IMR-90 (cell line): ENCODE results near the gene TTC3. TPM values are rescaled to one million over a fixed set of nuclear protein-coding genes. Genes with fewer than 3 reads are reported as not detected.

Experiments
- ATAC-seq: fragments of 200-7000 bp; cut with Tn5 transposase; 2 replicates; pipeline ENCODE4 v1.9.1; 2020; ENCODE audit warnings: low read depth, mild to moderate bottlenecking, moderate library complexity
- BruUV-seq: library from RNA; stranded (reverse); fragments of 400-500 nt; replicated peaks from 2 replicates; lab custom pipeline; 2021; lab: Mats Ljungman, UMichigan
- CTCF ChIA-PET: fragments of 300-600 bp; formaldehyde crosslinking; extraction: SDS; loops from one replicate; lab custom pipeline; 2021; ENCODE audit warnings: antibody characterized with exemption; lab: Yijun Ruan, JAX
- POLR2A ChIA-PET: fragments of 300-600 bp; sonication (Branson Sonifier 250); formaldehyde crosslinking; loops from one replicate; lab custom pipeline; 2022; ENCODE audit warnings: antibody characterized with exemption; ENCODE audit not compliant: unreplicated experiment; lab: Charles Lee
- DNase-seq: peaks from one replicate; pipeline ENCODE4 v3.0.0; 2013
- H2AFZ ChIP-seq: replicated peaks from 2 replicates; pipeline ENCODE3; 2013; ENCODE audit warnings: low read length, mild to moderate bottlenecking; ENCODE audit not compliant: poor library complexity
- H2AK5ac ChIP-seq: 2 replicates; pipeline ENCODE4 v1.6.1; 2013; ENCODE audit warnings: low read depth, low read length, inconsistent platforms
- H2AK9ac ChIP-seq: replicated peaks from 2 replicates; pipeline ENCODE3; 2013; ENCODE audit warnings: mild to moderate bottlenecking, low read depth, low read length, moderate library complexity; ENCODE audit not compliant: poor library complexity
- H2BK120ac ChIP-seq: 2 replicates; pipeline ENCODE4 v1.6.1; 2013; ENCODE audit warnings: low read depth, low read length, inconsistent platforms
- H2BK15ac ChIP-seq: 3 replicates; pipeline ENCODE4 v1.6.1; 2013; ENCODE audit warnings: low read depth, low read length, inconsistent platforms
- H2BK20ac ChIP-seq: 2 replicates; pipeline ENCODE4 v1.6.1; 2013; ENCODE audit warnings: low read depth, mild to moderate bottlenecking, inconsistent platforms, low read length, moderate library complexity
- H2BK5ac ChIP-seq: 2 replicates; pipeline ENCODE4 v1.6.1; 2013; ENCODE audit warnings: mild to moderate bottlenecking, low read depth, low read length, inconsistent platforms; ENCODE audit not compliant: poor library complexity, severe bottlenecking
- H3K14ac ChIP-seq: replicated peaks from 2 replicates; pipeline ENCODE4 v1.6.1; 2013; ENCODE audit warnings: low read depth, low read length, inconsistent platforms
- H3K18ac ChIP-seq: 2 replicates; pipeline ENCODE4 v1.6.1; 2013; ENCODE audit warnings: low read depth, low read length, control low read depth
- H3K23ac ChIP-seq: 2 replicates; pipeline ENCODE4 v1.6.1; 2013; ENCODE audit warnings: low read depth, low read length, inconsistent platforms
- H3K27ac ChIP-seq: 2 replicates; pipeline ENCODE4 v1.5.1; 2013; ENCODE audit warnings: mild to moderate bottlenecking, control low read depth, low read length; ENCODE audit not compliant: insufficient read depth
- H3K27me3 ChIP-seq: 2 replicates; pipeline ENCODE4 v1.6.1; 2013; ENCODE audit warnings: low read length; ENCODE audit not compliant: control insufficient read depth, insufficient read depth
- H3K36me3 ChIP-seq: 2 replicates; pipeline ENCODE4 v1.6.1; 2013; ENCODE audit warnings: low read length, mixed read lengths; ENCODE audit not compliant: control insufficient read depth, insufficient read depth
- H3K4ac ChIP-seq: 2 replicates; pipeline ENCODE4 v1.6.1; 2013; ENCODE audit warnings: low read depth, low read length, inconsistent platforms
- H3K4me1 ChIP-seq: 2 replicates; pipeline ENCODE4 v1.6.1; 2013; ENCODE audit warnings: low read length, mixed read lengths; ENCODE audit not compliant: control insufficient read depth, insufficient read depth
- H3K4me2 ChIP-seq: 2 replicates; pipeline ENCODE4 v1.6.1; 2013; ENCODE audit warnings: low read depth, mild to moderate bottlenecking, control low read depth, low read length, moderate library complexity
- H3K4me3 ChIP-seq: 2 replicates; pipeline ENCODE4 v1.5.1; 2013; ENCODE audit warnings: low read depth, mild to moderate bottlenecking, control low read depth, low read length, moderate library complexity; ENCODE audit not compliant: insufficient read depth
- H3K56ac ChIP-seq: 2 replicates; pipeline ENCODE4 v1.6.1; 2013; ENCODE audit warnings: low read length, inconsistent platforms; ENCODE audit not compliant: insufficient read depth; ENCODE audit errors: extremely low read depth
- H3K79me1 ChIP-seq, 2 experiments: 2 replicates each; pipeline ENCODE4 v1.6.1; 2013; ENCODE audit warnings: low read length in 2 of 2, inconsistent platforms in 1 of 2, low read depth in 1 of 2
- H3K9ac ChIP-seq: 2 replicates; pipeline ENCODE4 v1.6.1; 2013; ENCODE audit warnings: low read depth, low read length, control low read depth
- H3K9me1 ChIP-seq: 2 replicates; pipeline ENCODE4 v1.6.1; 2013; ENCODE audit warnings: low read length, inconsistent platforms; ENCODE audit not compliant: insufficient read depth
- H3K9me3 ChIP-seq: 2 replicates; pipeline ENCODE4 v1.6.1; 2013; ENCODE audit warnings: low read length; ENCODE audit not compliant: control insufficient read depth, insufficient read depth
- H4K20me1 ChIP-seq: 2 replicates; pipeline ENCODE4 v1.6.1; 2013; ENCODE audit warnings: low read length, inconsistent platforms; ENCODE audit not compliant: insufficient read depth
- H4K5ac ChIP-seq: 2 replicates; pipeline ENCODE4 v1.6.1; 2013; ENCODE audit warnings: mild to moderate bottlenecking, low read depth, low read length, control low read depth
- H4K8ac ChIP-seq, 2 experiments: 2 replicates each; pipeline ENCODE4 v1.6.1; 2013; ENCODE audit warnings: low read depth in 2 of 2, low read length in 2 of 2, control low read depth in 1 of 2, inconsistent platforms in 1 of 2
- H4K91ac ChIP-seq: 2 replicates; pipeline ENCODE4 v1.6.1; 2013; ENCODE audit warnings: low read depth, low read length, inconsistent platforms; ENCODE audit not compliant: insufficient read depth
- BHLHE40 ChIP-seq: fragments of 150-350 bp; IDR thresholded peaks from 2 replicates; pipeline ENCODE4 v1.6.1; 2016; ENCODE audit warnings: mild to moderate bottlenecking, low read depth, low read length
- CEBPB ChIP-seq: IDR thresholded peaks from 2 replicates; pipeline ENCODE4 v1.6.1; 2012; ENCODE audit warnings: low read depth, low read length, improper control_type of control experiment
- FOS ChIP-seq: fragments of 150-350 bp; IDR thresholded peaks from 2 replicates; pipeline ENCODE4 v1.6.1; 2016; ENCODE audit warnings: low read depth, low read length
- NFE2L2 ChIP-seq: fragments of 150-350 bp; IDR thresholded peaks from 2 replicates; pipeline ENCODE4 v1.6.1; 2016; ENCODE audit warnings: low read depth, mild to moderate bottlenecking, low read length
- POLR2A ChIP-seq: IDR thresholded peaks from 2 replicates; pipeline ENCODE4 v1.6.1; 2012; ENCODE audit warnings: mild to moderate bottlenecking, low read depth, low read length
- RFX5 ChIP-seq: IDR thresholded peaks from 2 replicates; pipeline ENCODE4 v1.8.0; 2012; ENCODE audit warnings: low read depth, mild to moderate bottlenecking, low read length, moderate library complexity
- SMC3 ChIP-seq: fragments of 150-350 bp; IDR thresholded peaks from 2 replicates; pipeline ENCODE4 v1.6.1; 2016; ENCODE audit warnings: low read depth, mild to moderate bottlenecking, antibody characterized with exemption, low read length, moderate library complexity
- WGBS, 2 experiments: methylation state at CpG; one replicate each; pipeline versions ENCODE4 v1.1.5 to v1.1.7; 2013; ENCODE audit warnings: missing lambda C conversion rate in 2 of 2; ENCODE audit not compliant: insufficient read length in 1 of 2; ENCODE audit errors: extremely low coverage in 2 of 2; 5-methylcytosine and 5-hydroxymethylcytosine counted together
- dilution Hi-C: fragments of 300-500 bp; cut with HindIII; formaldehyde crosslinking; loops from one replicate; pipeline ENCODE4 v1.14.3; 2018; ENCODE audit warnings: low sequenced_read_pairs; ENCODE audit not compliant: unreplicated experiment
- in situ Hi-C: fragments of 300-500 bp; cut with MboI; formaldehyde crosslinking; loops from 3 replicates; pipeline ENCODE4 v1.14.3; 2019; ENCODE audit warnings: low sequenced_read_pairs, inconsistent platforms, mixed read lengths
- intact Hi-C: fragments of 100-400 bp; cut with micrococcal nuclease; formaldehyde crosslinking; loops from 2 replicates; pipeline ENCODE4 v1.10.0; 2022
- polyA plus RNA-seq, 3 experiments: library from polyadenylated mRNA; depleted of rRNA; stranded (reverse); fragments of >200 nt; gene quantifications; 2 replicates each; pipeline ENCODE4 v1.2.3, GENCODE V29; 2012; ENCODE audit warnings: low replicate concordance in 1 of 3
- total RNA-seq: library from RNA; depleted of rRNA; stranded (reverse); fragments of >200 nt; gene quantifications from 2 replicates; pipeline ENCODE4 v1.2.3, GENCODE V29; 2012
- TF ChIP-seq, protein P1 (sequence below): fragments of 150-350 bp; IDR thresholded peaks from 2 replicates; pipeline ENCODE4 v1.6.1; 2017; ENCODE audit warnings: mild to moderate bottlenecking, antibody characterized with exemption, low read length, low read depth

Gene TTC3
- total and polyA plus RNA-seq, 2 of the 4 experiments (the other 2 are of a cell fraction) = 96.7 to 293 TPM

DNA sequence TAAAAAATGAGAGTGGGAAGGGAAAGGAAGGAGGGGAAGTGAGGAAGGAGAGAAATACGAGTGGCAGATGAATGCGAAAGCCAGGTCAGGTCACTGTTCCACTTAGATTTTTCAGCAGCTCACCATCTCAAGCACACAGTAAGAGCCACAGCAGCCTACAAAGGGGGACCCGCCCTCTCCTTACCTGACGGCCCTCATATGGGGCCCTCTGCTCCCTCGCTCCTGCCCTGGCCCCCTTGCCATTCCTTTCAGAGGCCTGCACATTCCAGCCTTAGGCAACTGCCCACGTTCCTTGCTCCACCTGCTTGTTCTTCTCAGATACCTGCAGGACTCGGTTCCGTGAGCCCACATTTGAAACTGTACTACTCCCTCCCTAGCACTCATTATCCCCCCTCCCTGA is 172.1 kb downstream of the TTC3 start:
- no peak overlapping the region for H3K27ac ChIP-seq
- H2BK5ac ChIP-seq = no peak overlapping the region
- no peak overlapping the region for H2BK15ac ChIP-seq
- dilution Hi-C loops (no loop called here), intact Hi-C loops (no loop called here), in situ Hi-C loops (no loop called here)
- no peak for ATAC-seq
- peaks cover 30 to 79% of the 10 kb centered on the region in 2 experiments for H3K79me1 ChIP-seq
- no peaks in the 10 kb centered on the region for H3K9me3 ChIP-seq
- DNase-seq = no peak
- peaks cover 8% of the 10 kb centered on the region; the same call in 1 of the 2 replicates for H3K36me3 ChIP-seq
- peaks cover 50% of the 10 kb centered on the region for H4K20me1 ChIP-seq
- H3K4me3 ChIP-seq = no peak overlapping the region
- peaks cover 3% of the 10 kb centered on the region for H3K4me1 ChIP-seq
- H3K14ac ChIP-seq = no peak overlapping the region
- peaks cover 15% of the 10 kb centered on the region; the same call in 1 of the 2 replicates for H3K9me1 ChIP-seq
- TF ChIP-seq SMC3 (no peak), NFE2L2 (no peak), CEBPB (no peak), BHLHE40 (no peak), FOS (no peak), RFX5 (no peak), POLR2A (no peak)
- TF ChIP-seq, protein P1, sequence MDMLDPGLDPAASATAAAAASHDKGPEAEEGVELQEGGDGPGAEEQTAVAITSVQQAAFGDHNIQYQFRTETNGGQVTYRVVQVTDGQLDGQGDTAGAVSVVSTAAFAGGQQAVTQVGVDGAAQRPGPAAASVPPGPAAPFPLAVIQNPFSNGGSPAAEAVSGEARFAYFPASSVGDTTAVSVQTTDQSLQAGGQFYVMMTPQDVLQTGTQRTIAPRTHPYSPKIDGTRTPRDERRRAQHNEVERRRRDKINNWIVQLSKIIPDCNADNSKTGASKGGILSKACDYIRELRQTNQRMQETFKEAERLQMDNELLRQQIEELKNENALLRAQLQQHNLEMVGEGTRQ = no peak
- no peak overlapping the region for H3K9ac ChIP-seq
- H3K4ac ChIP-seq = no peak overlapping the region
- H3K23ac ChIP-seq = no peak overlapping the region
- BruUV-seq = no TSS peak
- POLR2A ChIA-PET = interaction anchor here (0.6 kb wide), 1 partner anchor 1041 kb away, joined by 3 read pairs; no protein-coding TSS in a partner anchor
- H2AK9ac ChIP-seq = no peak overlapping the region
- no peak overlapping the region for H4K5ac ChIP-seq
- H4K91ac ChIP-seq = no peak overlapping the region
- no peak overlapping the region for H3K56ac ChIP-seq
- CTCF ChIA-PET = no interaction called here
- H3K4me2 ChIP-seq = no peak overlapping the region
- no peak overlapping the region for H2AK5ac ChIP-seq
- H2AFZ ChIP-seq = no peak overlapping the region
- no peaks in the 10 kb centered on the region for H3K27me3 ChIP-seq
- H2BK20ac ChIP-seq = no peak overlapping the region
- 86 to 93% methylated on average over 1 to 6 of the region's 8 CpGs for WGBS, 2 experiments
- no peak overlapping the region for H3K18ac ChIP-seq
- H4K8ac ChIP-seq = no peak overlapping the region
- no peak overlapping the region for H2BK120ac ChIP-seq
